K562 (cell line): ENCODE measurements around the gene PCAT6. TPM values are rescaled to one million over a fixed set of nuclear protein-coding genes. Genes with fewer than 3 reads are reported as not detected.
A peak's percentile ranks its signal among the peaks of the same experiment; 100 is the strongest.

Experiments
- BMI1 ChIP-seq: fragments of 150-350 bp; IDR thresholded peaks from 2 replicates; pipeline ENCODE4 v1.6.1; 2014; ENCODE audit warnings: low read length
- C11orf30 ChIP-seq: fragments of 450-650 bp; IDR thresholded peaks from 2 replicates; pipeline ENCODE4 v1.6.1; 2016; ENCODE audit warnings: low read depth, mild to moderate bottlenecking
- CREB1 ChIP-seq, 2 experiments: sonication (generic) in 1 of 2; formaldehyde crosslinking in 1 of 2; IDR thresholded peaks; 2 replicates each; pipeline versions ENCODE4 v1.6.1 to v1.8.0; 2012 to 2022; ENCODE audit warnings: inconsistent platforms in 1 of 2, mild to moderate bottlenecking in 1 of 2, missing genetic modification reagents in 1 of 2, moderate library complexity in 1 of 2
- JUNB ChIP-seq: fragments of 450-650 bp; formaldehyde crosslinking; conservative IDR thresholded peaks from 2 replicates; pipeline ENCODE4 v1.4.0; 2020; ENCODE audit warnings: mild to moderate bottlenecking
- KAT2B ChIP-seq: IDR thresholded peaks from one replicate; pipeline ENCODE4 v1.6.1; 2012; ENCODE audit warnings: low read depth, mild to moderate bottlenecking, control low read depth, inconsistent platforms, low read length, moderate library complexity
- L3MBTL2 ChIP-seq: fragments of 450-650 bp; IDR thresholded peaks from 2 replicates; pipeline ENCODE4 v1.6.1; 2016; ENCODE audit warnings: mild to moderate bottlenecking, moderate library complexity
- MLLT1 ChIP-seq, 2 experiments: fragments of 450-650 bp; IDR thresholded peaks; 2 replicates each; pipeline ENCODE4 v1.6.1; 2016
- MXD1 ChIP-seq: fragments of 250-450 bp; sonication (Bioruptor Pico); IDR thresholded peaks from 2 replicates; pipeline ENCODE4 v1.8.0; 2021; ENCODE audit warnings: borderline replicate concordance, mild to moderate bottlenecking, moderate library complexity; ENCODE audit not compliant: poor library complexity, severe bottlenecking
- NFIX ChIP-seq: fragments of 250-450 bp; sonication (Bioruptor Pico); IDR thresholded peaks from 2 replicates; pipeline ENCODE4 v1.4.0; 2020; ENCODE audit warnings: low read depth, mild to moderate bottlenecking, moderate library complexity
- NFYB ChIP-seq: IDR thresholded peaks from 2 replicates; pipeline ENCODE4 v1.6.1; 2011; ENCODE audit warnings: mild to moderate bottlenecking, moderate library complexity; ENCODE audit not compliant: insufficient read length; ENCODE audit errors: extremely low read depth
- POLR2A ChIP-seq: fragments of 450-650 bp; conservative IDR thresholded peaks from 2 replicates; pipeline ENCODE4 v1.6.1; 2016
- POLR2B ChIP-seq: fragments of 450-650 bp; IDR thresholded peaks from 2 replicates; pipeline ENCODE4 v1.6.1; 2018; ENCODE audit warnings: low read depth; ENCODE audit not compliant: partially characterized antibody
- PREB ChIP-seq: sonication (generic); formaldehyde crosslinking; IDR thresholded peaks from 2 replicates; pipeline ENCODE4 v1.8.1; 2023; ENCODE audit warnings: mild to moderate bottlenecking, missing genetic modification reagents
- RBBP5 ChIP-seq: fragments of 200-600 bp; sonication (generic); IDR thresholded peaks from 2 replicates; pipeline ENCODE4 v1.6.1; 2012; ENCODE audit warnings: borderline replicate concordance, mild to moderate bottlenecking, low read length, control low read depth, inconsistent platforms; ENCODE audit not compliant: insufficient read depth, poor library complexity, severe bottlenecking
- SAP30 ChIP-seq: fragments of 200-600 bp; sonication (generic); IDR thresholded peaks from 2 replicates; pipeline ENCODE4 v1.6.1; 2012; ENCODE audit warnings: borderline replicate concordance, low read depth, mild to moderate bottlenecking, moderate library complexity, low read length, control low read depth, inconsistent platforms; ENCODE audit not compliant: insufficient read depth, poor library complexity, severe bottlenecking
- TEAD4 ChIP-seq, 2 experiments: sonication (generic) in 1 of 2; formaldehyde crosslinking in 1 of 2; IDR thresholded peaks; 2 replicates each; pipeline versions ENCODE4 v1.6.1 to v1.8.0; 2012 to 2022; ENCODE audit warnings: borderline replicate concordance in 1 of 2, inconsistent platforms in 1 of 2, low read length in 1 of 2, mild to moderate bottlenecking in 1 of 2, missing genetic modification reagents in 1 of 2
- THAP12 ChIP-seq: fragments of 250-450 bp; sonication (Bioruptor Pico); IDR thresholded peaks from 2 replicates; pipeline ENCODE4 v1.9.0; 2021; ENCODE audit warnings: mild to moderate bottlenecking, inconsistent platforms
- ZBTB1 ChIP-seq: sonication (generic); formaldehyde crosslinking; IDR thresholded peaks from 2 replicates; pipeline ENCODE4 v1.8.1; 2023; ENCODE audit warnings: missing genetic modification reagents, low read depth, mild to moderate bottlenecking, borderline replicate concordance
- ZNF347 ChIP-seq: fragments of 450-650 bp; formaldehyde crosslinking; IDR thresholded peaks from 2 replicates; pipeline ENCODE4 v1.4.0; 2020; ENCODE audit warnings: low read depth, mild to moderate bottlenecking, moderate library complexity
- polyA plus RNA-seq, 8 experiments: library from polyadenylated mRNA; depleted of rRNA in 4 of 8; stranded (reverse) in 5 of 8; unstranded in 3 of 8; fragments of >200 nt; fragmentation: Nextera tagmentation in 2 of 8; fragmentation: Illumina TruSeq in 1 of 8; extraction: Ambion mirVana in 2 of 8; extraction: Trizol in 1 of 8; gene quantifications; 2 replicates each; pipeline versions ENCODE4 v1.2.1 to v1.2.3, GENCODE V29; 2011 to 2014; ENCODE audit warnings: inconsistent platforms in 1 of 8, missing spikeins in 1 of 8
- total RNA-seq, 7 experiments: library from RNA; depleted of rRNA in 6 of 7; stranded (reverse); fragments of >200 nt in 6 of 7; fragmentation: Illumina TruSeq in 2 of 7; extraction: Trizol in 2 of 7; gene quantifications; 2 replicates each; pipeline versions ENCODE4 v1.2.1 to v1.2.3, GENCODE V29; 2011 to 2021; ENCODE audit warnings: low replicate concordance in 1 of 7

The PCAT6 gene
- total and polyA plus RNA-seq, 9 of the 15 experiments (the other 6 are each of a cell fraction or from before 2014, with no cell fraction given): 0.25 to 2.4 (median 0.54) TPM; not detected in 1

- TF ChIP-seq PREB (CRISPR knock-in tag) (no peak), POLR2B (peak; percentile 85), CREB1 (IDR thresholded peaks at IDR 0.05) (peak; percentile 49), CREB1 (CRISPR knock-in tag; IDR thresholded peaks at IDR 0.05) (peak; percentile 75; the same call in 1 of the 2 replicates), POLR2A (peak; percentile 86), MXD1 (CRISPR knock-in tag) (peak; percentile 25), TEAD4 (IDR thresholded peaks at IDR 0.05; ENCODE audit: low read length) (peak; percentile 15; the same call in 1 of the 2 replicates), TEAD4 (CRISPR knock-in tag; IDR thresholded peaks at IDR 0.05; ENCODE audit: borderline replicate concordance) (0 out of 2 replicates have a peak, but pooled peaks have one; percentile 47), NFYB (no peak), THAP12 (peak; percentile 61; the same call in 1 of the 2 replicates), BMI1 (no peak), SAP30 (peak; percentile 95), ZNF347 (no peak), RBBP5 (peak; percentile 82), KAT2B (no peak), NFIX (CRISPR knock-in tag) (no peak), L3MBTL2 (0 out of 2 replicates have a peak, but pooled peaks have one; percentile 30), MLLT1 (IDR thresholded peaks at IDR 0.05) (peak in 1 of 2 experiments; percentile 77; a peak in 1 of 4 replicates), C11orf30 (no peak), ZBTB1 (peak; percentile 67), JUNB (0 out of 2 replicates have a peak, but pooled peaks have one; percentile 16)
Observed at GRCh38 chr1:202807926-202808757, 2.6 kb upstream of the PCAT6 start, which contains the start of gene KDM5B (continued).
